ENCODE results near the gene WIZ. TPM values are rescaled to one million over a fixed set of nuclear protein-coding genes. Genes with fewer than 3 reads are reported as not detected.
A peak's percentile ranks its signal among the peaks of the same experiment; 100 is the strongest.

WIZ gene
- total and polyA plus RNA-seq, 9 of the 15 experiments (the other 6 are each of a cell fraction or from before 2014, with no cell fraction given), result 0.06 to 37.5 (median 4.8) TPM

- TF ChIP-seq ZNF263 (CRISPR knock-in tag; IDR thresholded peaks at IDR 0.05; ENCODE audit: borderline replicate concordance) (peak; percentile 70), RAD21 (CRISPR knock-in tag; conservative IDR thresholded peaks at IDR 0.05 in 1 of 2, IDR thresholded peaks at IDR 0.05 in 1 of 2) (no peak)
- no peak; the same call in 2 of the 3 replicates for ATAC-seq
- Histone ChIP-seq H3K27ac (ENCODE audit: extremely low read depth, low read depth, low read length) (no peak overlapping the region), H3K9me1 (ENCODE audit: control insufficient read depth, insufficient read depth, low read length) (no peaks in the 10 kb centered on the region), H3K9me3 (replicated peaks; ENCODE audit: control insufficient read depth, insufficient read depth, low read depth, low read length) (no peaks in the 10 kb centered on the region), H3K4me2 (ENCODE audit: insufficient read depth, low read length) (no peak overlapping the region), H3K9ac (ENCODE audit: insufficient read depth in 1 of 2, low read depth in 2 of 2, low read length in 2 of 2) (peak overlapping the region in 1 of 2 experiments; percentile 64; a peak in 1 of 4 replicates), H3K36me3 (ENCODE audit: control insufficient read depth, insufficient read depth, low read length) (no peaks in the 10 kb centered on the region), H4K20me1 (replicated peaks; ENCODE audit: control insufficient read depth, insufficient read depth, low read length) (no peaks in the 10 kb centered on the region; the same call in 1 of the 2 replicates), H2AFZ (ENCODE audit: low read depth, low read length) (no peak overlapping the region), H3K27me3 (ENCODE audit: control insufficient read depth in 2 of 2, insufficient read depth in 2 of 2, low read length in 2 of 2) (peaks cover 16 to 52% of the 10 kb centered on the region in 2 experiments; a peak in 4 of 5 replicates), H3K4me1 (replicated peaks in 1 of 2; ENCODE audit: control insufficient read depth in 2 of 2, insufficient read depth in 2 of 2, low read length in 2 of 2) (peaks cover 7 to 35% of the 10 kb centered on the region in 2 experiments), H3K4me3 (no peak overlapping the region), H3K79me2 (ENCODE audit: control insufficient read depth, insufficient read depth, low read length) (no peaks in the 10 kb centered on the region)
- CTCF ChIA-PET (ENCODE audit: low intra/inter-chr PET ratio), result no interaction called here
- BruUV-seq (replicated peaks), result no TSS peak
- in situ Hi-C loops (cut with MboI), result no loop called here
- DNase-seq (ENCODE audit: extremely low read depth in 1 of 4, low spot score in 3 of 4), result no peak
- POLR2A ChIA-PET, result interaction anchor here (0.6 kb wide), 1 partner anchor 24 kb away, joined by 3 read pairs; no protein-coding TSS in a partner anchor
- intact Hi-C loops (cut with micrococcal nuclease), result no loop called here
- no peak for FAIRE-seq
- 11% methylated on average over 30 of the region's 38 CpGs for WGBS (ENCODE audit: insufficient coverage, low coverage, missing lambda C conversion rate)
These were observed 9.7 kb downstream of the WIZ start for GRCh38 chr19:15439821-15440641.

All from K562 (cell line).